NCI-H2196 treated with DMSO at 0.1 percent for 48 hours (cell line): Measurements from ENCODE around the gene ADCY2.
"Not testable (repeated sequence)": the region's sequence is repeated elsewhere in the genome, so short reads cannot be mapped to it uniquely, and the experiment has no call there.

Source experiments
- DNase-seq: peaks from one replicate; lab custom pipeline; 2025; ENCODE audit not compliant: unreplicated experiment; lab: John Stamatoyannopoulos, UW

The ADCY2 gene

DNA sequence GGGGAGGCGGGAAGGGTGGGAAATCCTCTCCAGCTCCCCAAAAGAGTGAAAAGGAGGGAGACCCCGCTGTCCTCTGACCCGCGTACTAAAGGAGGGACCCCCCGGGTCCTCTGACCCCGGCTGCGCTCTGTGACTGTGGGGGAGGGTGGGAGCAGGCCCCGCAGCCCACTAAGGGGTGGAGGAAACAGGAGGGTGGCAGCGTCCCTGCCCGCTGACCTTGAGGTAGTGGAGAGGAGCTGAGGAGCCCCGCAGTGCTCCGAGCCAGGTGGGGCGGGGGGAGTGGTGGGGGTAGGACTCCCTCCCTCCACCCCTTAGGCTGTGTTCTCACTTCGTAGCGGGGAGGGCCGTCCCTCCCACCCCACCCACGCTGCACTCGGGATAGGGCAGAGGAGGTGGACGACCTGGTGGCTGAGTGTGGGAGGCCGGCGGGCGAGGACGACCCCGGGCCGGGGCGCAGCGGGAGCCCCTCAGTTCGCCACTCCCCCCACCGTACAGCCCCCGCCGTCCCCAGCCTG, 449 bp upstream of the ADCY2 start:
- DNase-seq, result no peak

DNA sequence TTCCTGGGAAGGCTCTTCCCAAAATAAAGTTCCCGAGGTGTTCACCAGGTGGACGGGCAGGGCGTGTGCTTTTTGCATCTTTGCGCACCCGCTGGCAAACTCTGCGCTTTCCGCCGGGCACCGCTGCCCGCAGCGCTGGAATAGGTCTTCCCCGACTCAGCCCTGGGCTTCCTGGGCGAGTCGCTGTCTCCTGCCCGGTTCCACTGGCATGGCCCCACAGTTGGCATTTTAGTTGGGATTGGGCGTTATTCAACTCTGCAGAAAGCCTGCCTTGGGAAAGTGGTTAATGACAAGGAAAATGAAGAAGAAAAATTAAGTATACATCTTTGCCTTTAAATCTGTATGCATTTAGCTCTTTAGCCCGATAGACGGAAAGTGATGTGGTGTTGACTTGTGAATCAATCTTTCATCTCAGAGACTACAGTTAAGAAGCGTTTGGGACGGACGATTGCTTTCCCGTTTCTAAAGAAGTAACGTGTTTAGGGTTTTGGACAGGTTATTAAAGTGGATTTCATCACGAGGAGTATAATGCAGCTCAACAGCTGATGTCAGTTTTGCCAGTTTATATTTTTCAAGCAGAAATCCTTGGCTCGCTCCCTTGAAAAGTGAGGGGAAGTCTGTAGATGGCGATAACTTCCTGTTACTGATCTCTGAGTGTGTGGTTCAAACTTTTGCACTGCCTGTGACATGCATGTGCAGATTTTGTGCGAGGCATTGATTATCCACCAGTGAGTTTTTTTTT, 946 bp downstream of the ADCY2 start:
- DNase-seq, result peak; percentile 28

DNA sequence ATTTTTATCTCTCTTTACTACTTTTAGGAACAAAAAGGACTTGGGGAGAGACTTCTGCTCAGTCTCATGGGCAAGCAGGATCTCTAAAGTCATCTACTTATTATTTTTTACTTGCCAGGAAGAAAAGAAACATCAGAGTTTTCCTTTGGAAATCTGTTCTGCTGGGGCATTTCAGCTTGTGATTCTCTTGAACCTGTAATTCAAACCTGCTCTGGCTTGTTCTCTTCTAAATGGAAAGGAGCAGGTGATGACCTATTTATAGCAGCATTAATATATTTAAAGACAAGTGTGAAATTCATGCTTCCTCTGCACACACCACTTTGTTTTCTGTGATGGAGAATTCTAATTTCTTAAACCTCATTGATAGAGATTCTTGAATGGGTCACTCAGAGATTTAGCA, 2.0 kb downstream of the ADCY2 start:
- DNase-seq, result no peak

GRCh38 chr5:7398596-7399280, 2.8 kb downstream of the ADCY2 start:
- no peak for DNase-seq

DNA sequence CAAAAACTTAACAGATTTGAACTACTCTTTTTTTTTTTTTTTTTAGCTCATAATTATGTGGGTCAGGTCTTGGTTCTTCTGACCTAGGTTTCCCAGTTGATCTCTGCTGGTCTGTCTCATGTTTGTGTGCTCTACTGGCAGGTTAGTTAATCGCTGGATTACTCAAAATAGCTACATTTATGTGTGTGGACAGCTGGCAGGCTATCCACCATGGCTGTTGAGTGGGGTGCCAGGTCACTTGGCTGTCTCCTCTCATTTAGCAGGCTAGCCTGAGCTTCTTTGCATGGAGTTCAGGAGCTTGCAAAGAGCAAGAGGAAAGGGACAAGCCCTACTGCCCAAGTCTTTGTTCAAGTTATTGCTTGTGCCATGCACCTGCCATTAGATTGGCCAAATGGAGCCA, 9.3 kb downstream of the ADCY2 start:
- DNase-seq, result no peak

DNA sequence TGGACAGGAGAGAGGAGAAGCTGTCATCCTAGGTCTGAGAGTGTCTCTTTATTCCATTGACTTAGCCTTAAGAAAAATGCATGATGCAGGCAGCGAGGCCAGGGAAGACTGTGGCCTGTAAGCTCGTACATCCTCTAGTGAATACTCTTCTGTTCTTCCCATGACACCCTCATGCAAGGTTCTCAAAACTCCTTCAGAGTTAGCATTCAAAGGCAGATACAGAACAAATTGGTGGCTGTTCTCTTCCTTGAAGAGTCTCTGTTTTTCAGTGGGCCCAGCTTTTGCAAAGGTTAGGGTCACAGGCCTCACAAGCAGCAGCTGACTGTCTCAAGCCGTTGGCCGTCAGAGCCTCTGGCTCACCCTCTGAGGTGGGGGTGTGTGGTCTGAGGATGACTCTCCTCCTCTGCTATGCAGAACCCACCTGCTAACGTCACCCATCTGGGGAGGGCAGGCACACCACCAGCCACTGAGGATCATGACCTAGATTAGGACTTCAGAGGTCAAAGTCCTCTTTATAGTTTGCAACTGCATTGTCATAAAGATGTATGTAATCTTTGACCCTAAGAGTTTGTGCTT, 15.1 kb downstream of the ADCY2 start:
- no peak for DNase-seq

DNA sequence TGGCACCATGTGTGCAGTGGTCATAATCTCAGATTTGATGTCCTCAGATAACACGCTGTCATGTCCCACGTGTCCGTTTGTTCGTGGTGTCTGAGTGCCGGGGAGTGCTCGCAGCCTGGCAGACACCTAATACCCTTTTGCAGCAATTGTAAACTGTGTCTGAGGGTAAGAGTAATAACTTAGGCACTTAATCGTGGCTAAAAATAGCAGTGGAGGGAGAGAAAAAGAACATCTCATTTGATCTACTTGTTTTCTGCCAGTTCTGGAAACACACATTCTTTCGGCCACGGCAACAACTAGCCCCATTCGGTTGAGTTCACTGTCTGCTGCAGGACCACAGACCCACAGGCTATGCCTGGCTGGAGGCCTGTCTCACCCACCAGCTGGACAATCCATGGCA, 16.5 kb downstream of the ADCY2 start:
- DNase-seq, result no peak

GRCh38 chr5:7415123-7415522, 19.2 kb downstream of the ADCY2 start:
- DNase-seq, result no peak

DNA sequence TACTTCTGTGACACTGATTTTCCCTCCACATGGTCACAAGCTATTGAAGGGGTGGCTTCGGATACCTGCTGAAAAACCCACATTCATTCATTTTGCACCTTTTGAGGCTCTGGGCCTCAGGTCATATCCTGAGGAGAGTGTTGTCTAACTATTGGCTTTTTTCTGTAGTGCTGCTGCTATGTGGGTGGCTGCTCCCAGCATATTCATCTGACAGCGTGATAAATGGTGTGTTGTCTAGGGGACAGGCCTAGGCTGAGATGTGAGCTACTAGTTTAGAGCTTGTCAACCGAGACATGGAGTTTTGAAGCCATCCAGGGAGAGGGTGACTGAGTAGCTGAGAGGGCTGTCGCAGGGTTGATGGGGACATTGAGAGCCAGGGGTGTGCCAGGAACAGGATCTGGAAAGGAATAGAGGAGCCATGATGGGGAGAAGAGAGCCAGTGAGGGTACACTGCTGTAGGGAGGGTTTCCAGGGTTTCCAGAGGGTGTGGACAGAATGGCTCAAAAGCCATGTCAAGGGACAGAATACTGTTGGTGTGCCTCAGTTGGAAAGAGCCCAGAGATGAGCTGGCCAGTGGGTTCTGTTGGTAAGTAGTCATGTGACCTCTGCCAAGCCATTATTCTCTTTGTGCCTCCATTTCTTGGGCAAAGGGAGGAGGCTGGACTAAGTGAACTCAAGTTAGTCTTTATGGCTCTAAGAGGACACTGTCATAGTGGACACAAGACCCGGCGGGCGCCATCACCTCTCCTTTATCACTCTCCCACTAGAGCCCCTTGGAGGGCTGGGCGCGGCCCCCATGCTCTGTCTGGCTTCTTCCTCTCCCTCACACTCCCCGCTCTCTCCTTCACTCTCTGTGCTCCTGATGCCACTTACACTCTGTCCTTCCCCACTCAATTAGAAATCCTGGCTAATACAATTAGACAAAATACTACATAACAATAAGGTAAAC, 19.9 kb downstream of the ADCY2 start:
- no peak for DNase-seq

- DNase-seq, result no peak
Observed at GRCh38 chr5:7418276-7418675, 22.3 kb downstream of the ADCY2 start.

- DNase-seq, result no peak
Observed at GRCh38 chr5:7419367-7419766, 23.4 kb downstream of the ADCY2 start.

DNA sequence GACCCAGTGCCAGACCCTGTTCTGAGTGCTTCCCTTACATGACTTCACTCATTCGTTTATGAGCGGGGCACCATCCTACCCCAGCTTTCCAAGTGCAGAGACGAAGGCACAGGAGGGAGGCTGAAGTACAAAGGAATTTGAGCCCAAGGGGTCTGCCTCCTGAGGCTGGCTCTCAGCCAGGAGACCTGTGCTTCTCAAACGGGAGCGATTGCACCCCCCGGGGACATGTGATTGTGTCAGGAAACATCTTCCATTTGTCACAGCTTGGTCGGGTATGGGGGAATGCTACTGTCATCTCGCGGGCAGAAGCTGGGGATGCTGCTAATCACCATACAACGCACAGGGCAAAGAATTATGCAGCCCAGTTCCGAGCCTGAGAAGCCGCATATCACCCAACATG, 23.9 kb downstream of the ADCY2 start:
- DNase-seq, result no peak

- no peak for DNase-seq
Observed at GRCh38 chr5:7420510-7421280, 24.8 kb downstream of the ADCY2 start.

DNA sequence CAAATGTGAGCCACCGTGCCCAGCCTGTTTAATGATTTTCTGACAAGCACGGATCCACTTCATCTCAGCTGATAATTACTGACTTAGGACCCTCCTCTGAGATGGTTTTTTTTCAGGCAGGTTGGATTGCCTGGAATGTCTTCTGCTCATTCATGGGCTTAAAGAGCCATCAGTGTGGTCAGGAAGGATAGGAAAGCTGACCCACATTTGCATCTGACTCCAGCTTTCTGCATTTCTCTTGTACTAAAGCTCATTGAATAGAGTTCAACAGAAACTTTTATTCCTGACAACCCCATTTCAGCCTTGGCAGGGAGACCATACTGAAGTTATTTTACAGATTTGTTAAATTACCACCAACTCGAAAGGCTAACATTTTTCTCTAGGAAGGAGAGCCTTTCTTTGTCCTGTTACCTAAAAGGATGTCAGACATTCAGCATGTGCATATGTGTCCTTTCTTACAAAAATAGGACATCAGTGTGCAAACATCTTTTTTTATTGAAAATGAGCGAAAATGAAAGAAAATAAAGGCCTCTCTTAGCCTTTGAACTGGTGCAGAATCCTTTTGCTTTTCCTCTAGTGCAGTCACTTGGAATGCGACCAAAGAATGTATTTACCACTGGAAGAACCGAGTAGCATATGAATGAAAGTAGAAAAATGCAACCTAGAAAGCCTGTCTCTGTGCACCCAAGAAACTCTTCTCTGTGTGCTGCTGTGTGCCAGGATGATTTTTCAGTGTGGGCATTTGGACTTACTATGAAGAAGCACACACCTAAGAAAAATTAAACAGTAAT, 26.6 kb downstream of the ADCY2 start:
- DNase-seq, result no peak

GRCh38 chr5:7423231-7423630, 27.3 kb downstream of the ADCY2 start:
- DNase-seq, result not testable (repeated sequence)

DNA sequence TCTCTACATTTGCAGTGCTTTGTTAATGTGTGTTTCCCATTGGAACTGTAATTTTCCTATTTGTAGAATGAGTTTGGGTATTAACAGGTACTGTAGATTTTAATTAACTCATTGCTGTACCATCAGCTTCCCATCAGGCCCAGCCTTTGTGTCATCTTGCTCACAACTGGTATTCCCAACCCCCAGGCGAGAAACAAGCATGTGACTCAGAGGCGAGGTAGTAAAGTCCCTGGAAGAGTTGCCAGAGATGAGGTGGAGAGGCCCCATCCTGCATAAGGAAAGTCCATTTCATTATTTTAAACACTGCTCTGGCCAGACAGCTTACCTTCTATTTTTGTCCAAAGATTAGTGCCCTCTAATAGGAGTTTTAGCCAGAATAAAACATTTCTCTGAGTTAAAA, 29.9 kb downstream of the ADCY2 start:
- DNase-seq, result no peak

- DNase-seq, result no peak
Observed at GRCh38 chr5:7426284-7426683, 30.3 kb downstream of the ADCY2 start.

DNA sequence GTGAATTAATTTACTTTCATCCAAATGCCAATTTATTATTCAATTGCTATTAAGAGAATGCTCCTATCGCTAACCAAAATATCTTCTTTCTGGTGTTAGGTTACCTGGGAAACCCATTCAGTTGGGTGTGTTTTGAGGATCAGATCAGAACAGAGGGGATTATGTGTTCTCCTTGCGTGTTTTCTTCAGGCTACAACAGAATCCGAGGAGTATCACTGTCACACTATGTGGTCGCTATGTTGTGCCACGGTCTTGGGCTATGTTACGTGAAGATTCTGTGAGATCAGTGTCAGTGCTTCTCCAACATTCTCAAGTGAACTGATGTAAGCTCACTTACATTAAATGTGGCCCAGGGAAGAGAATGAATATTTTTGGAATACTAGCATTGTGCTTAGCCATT, 39.0 kb downstream of the ADCY2 start:
- no peak for DNase-seq

GRCh38 chr5:7435503-7435902, 39.6 kb downstream of the ADCY2 start:
- no peak for DNase-seq

- no peak for DNase-seq
Observed at GRCh38 chr5:7436521-7436920, 40.6 kb downstream of the ADCY2 start.
